Upper lobe of left lung (tissue), 6 donors: ENCODE data around the gene CAMK2B. TPM values are rescaled to one million over a fixed set of nuclear protein-coding genes. Genes with fewer than 3 reads are reported as not detected.

ENCODE experiments used
- ATAC-seq, 2 donors: fragments of 200-7000 bp; cut with Tn5 transposase; one replicate each; pipeline ENCODE4 v1.9.1; 2022; ENCODE audit warnings: mild to moderate bottlenecking in 2 of 2, moderate library complexity in 2 of 2; ENCODE audit not compliant: low FRiP score in 2 of 2
- DNase-seq, 2 donors: peaks; one replicate each; pipeline ENCODE4 v3.0.0-alpha.2; 2019 to 2020
- H3K27ac ChIP-seq, 4 donors: fragments of 200-600 bp; sonication (generic); one replicate each; pipeline ENCODE4 v1.5.1; 2016 to 2019
- H3K27me3 ChIP-seq, 4 donors: fragments of 200-600 bp; sonication (generic); one replicate each; pipeline ENCODE4 v1.5.1; 2017 to 2019
- H3K36me3 ChIP-seq, 4 donors: fragments of 200-600 bp; sonication (generic); one replicate each; pipeline ENCODE4 v1.5.1; 2016 to 2019
- H3K4me1 ChIP-seq, 4 donors: fragments of 200-600 bp; sonication (generic); one replicate each; pipeline ENCODE4 v1.5.1; 2018 to 2019
- H3K4me3 ChIP-seq, 4 donors: fragments of 200-600 bp; sonication (generic); one replicate each; pipeline ENCODE4 v1.5.1; 2017 to 2019; ENCODE audit warnings: mild to moderate bottlenecking in 2 of 4, moderate library complexity in 1 of 4
- H3K9me3 ChIP-seq, 4 donors: fragments of 200-600 bp; sonication (generic); one replicate each; pipeline ENCODE4 v1.5.1; 2018 to 2019
- EP300 ChIP-seq, 4 donors: sonication (generic); formaldehyde crosslinking; IDR thresholded peaks; one replicate each; pipeline ENCODE4 v1.5.1; 2017; ENCODE audit warnings: antibody characterized with exemption in 4 of 4, control low read depth in 2 of 4
- POLR2A ChIP-seq, 4 donors: fragments of 450-650 bp; IDR thresholded peaks; one replicate each; pipeline ENCODE4 v1.5.1; 2016 to 2017; ENCODE audit warnings: antibody characterized with exemption in 4 of 4, mild to moderate bottlenecking in 2 of 4
- POLR2AphosphoS5 ChIP-seq, 2 donors: sonication (generic); formaldehyde crosslinking; IDR thresholded peaks; one replicate each; pipeline ENCODE4 v1.5.1; 2017; ENCODE audit warnings: antibody characterized with exemption in 2 of 2
- WGBS, 2 donors: methylation state at CpG; one replicate each; pipeline ENCODE4 v1.1.5; 2017 to 2018; 5-methylcytosine and 5-hydroxymethylcytosine counted together
- total RNA-seq, 6 donors: library from RNA; depleted of rRNA in 4 of 6; stranded (reverse); fragments of >200 nt in 4 of 6; gene quantifications; one replicate each; pipeline versions ENCODE4 v1.1.0 to v1.2.1, GENCODE V29; 2016 to 2021
- TF ChIP-seq, protein P1 (sequence below), 6 experiments: fragments of 450-650 bp in 4 of 6; fragments of 200-600 bp in 2 of 6; sonication (generic) in 2 of 6; IDR thresholded peaks; one replicate each; pipeline ENCODE4 v1.5.1; 2016 to 2019; ENCODE audit warnings: antibody characterized with exemption in 6 of 6
- donor health status: DM: no; HTN: no; CAD: no; lungs with moderate emphysema.
- donor health status: DM: no; HTN: yes; CAD: no; lungs with severe emphysema.

Gene CAMK2B
- total RNA-seq, 6 donors from 2014 or later = 0.09 to 1.8 (median 0.27) TPM; not detected in 3

- no peak for ATAC-seq
- Histone ChIP-seq H3K36me3 (peaks cover 34 to 62% (median 53%) of the 10 kb centered on the region in 4 donors), H3K9me3 (no peaks in the 10 kb centered on the region), H3K27me3 (no peaks in the 10 kb centered on the region), H3K4me1 (no peaks in the 10 kb centered on the region), H3K4me3 (no peak overlapping the region), H3K27ac (no peak overlapping the region)
- WGBS, 2 donors = 80 to 100% methylated on average over 1 to 3 of the region's 3 CpGs
- no peak for TF ChIP-seq POLR2AphosphoS5 (IDR thresholded peaks at IDR 0.05)
- TF ChIP-seq, protein P1, sequence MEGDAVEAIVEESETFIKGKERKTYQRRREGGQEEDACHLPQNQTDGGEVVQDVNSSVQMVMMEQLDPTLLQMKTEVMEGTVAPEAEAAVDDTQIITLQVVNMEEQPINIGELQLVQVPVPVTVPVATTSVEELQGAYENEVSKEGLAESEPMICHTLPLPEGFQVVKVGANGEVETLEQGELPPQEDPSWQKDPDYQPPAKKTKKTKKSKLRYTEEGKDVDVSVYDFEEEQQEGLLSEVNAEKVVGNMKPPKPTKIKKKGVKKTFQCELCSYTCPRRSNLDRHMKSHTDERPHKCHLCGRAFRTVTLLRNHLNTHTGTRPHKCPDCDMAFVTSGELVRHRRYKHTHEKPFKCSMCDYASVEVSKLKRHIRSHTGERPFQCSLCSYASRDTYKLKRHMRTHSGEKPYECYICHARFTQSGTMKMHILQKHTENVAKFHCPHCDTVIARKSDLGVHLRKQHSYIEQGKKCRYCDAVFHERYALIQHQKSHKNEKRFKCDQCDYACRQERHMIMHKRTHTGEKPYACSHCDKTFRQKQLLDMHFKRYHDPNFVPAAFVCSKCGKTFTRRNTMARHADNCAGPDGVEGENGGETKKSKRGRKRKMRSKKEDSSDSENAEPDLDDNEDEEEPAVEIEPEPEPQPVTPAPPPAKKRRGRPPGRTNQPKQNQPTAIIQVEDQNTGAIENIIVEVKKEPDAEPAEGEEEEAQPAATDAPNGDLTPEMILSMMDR (IDR thresholded peaks at IDR 0.05) = no peak
- TF ChIP-seq POLR2A (IDR thresholded peaks at IDR 0.05) = no peak
- no peak for TF ChIP-seq EP300 (IDR thresholded peaks at IDR 0.05)
- DNase-seq = peak in 1 of 2 donors; percentile 42
Observed at GRCh38 chr7:44213206-44213876, 112.1 kb downstream of the CAMK2B start.

DNA sequence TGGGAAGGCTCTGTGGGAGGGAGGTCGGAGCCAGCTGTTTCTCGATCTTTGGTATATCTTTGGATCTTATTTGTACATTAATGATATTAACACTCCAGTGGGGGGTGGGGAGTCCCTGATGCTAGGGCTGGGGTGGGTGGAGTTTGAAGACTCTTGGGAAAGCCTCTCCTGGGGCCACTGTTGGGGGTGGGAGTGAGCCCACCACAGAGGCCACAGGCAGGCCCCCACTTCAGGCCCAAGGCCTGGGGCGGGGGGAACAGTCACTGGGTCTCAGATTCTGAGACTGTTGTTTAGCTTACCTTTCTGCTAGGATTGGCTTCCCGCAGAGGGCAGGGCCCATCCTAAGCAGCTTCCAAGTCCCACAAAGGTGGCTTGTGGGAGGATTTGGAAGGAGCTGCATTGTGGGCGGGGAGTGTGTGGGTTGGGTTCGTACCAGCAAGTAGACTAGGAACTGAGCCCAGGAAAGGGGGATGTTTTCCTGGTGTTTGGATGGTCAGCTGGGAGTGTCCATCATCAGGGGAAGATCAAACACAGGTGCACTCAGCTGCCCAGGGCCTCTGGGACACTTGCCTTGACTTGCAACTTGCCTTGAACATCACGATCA, 112.7 kb downstream of the CAMK2B start:
- Histone ChIP-seq H3K4me1 (no peaks in the 10 kb centered on the region), H3K27me3 (no peaks in the 10 kb centered on the region), H3K27ac (no peak overlapping the region), H3K9me3 (no peaks in the 10 kb centered on the region), H3K4me3 (no peak overlapping the region), H3K36me3 (peaks cover 40 to 69% (median 60%) of the 10 kb centered on the region in 4 donors)
- 94 to 96% methylated on average over 6 to 7 of the region's 7 CpGs for WGBS, 2 donors
- no peak for DNase-seq
- no peak for ATAC-seq
- TF ChIP-seq, protein P1 (IDR thresholded peaks at IDR 0.05) = no peak
- no peak for TF ChIP-seq POLR2AphosphoS5 (IDR thresholded peaks at IDR 0.05)
- TF ChIP-seq EP300 (IDR thresholded peaks at IDR 0.05) = no peak
- no peak for TF ChIP-seq POLR2A (IDR thresholded peaks at IDR 0.05)

DNA sequence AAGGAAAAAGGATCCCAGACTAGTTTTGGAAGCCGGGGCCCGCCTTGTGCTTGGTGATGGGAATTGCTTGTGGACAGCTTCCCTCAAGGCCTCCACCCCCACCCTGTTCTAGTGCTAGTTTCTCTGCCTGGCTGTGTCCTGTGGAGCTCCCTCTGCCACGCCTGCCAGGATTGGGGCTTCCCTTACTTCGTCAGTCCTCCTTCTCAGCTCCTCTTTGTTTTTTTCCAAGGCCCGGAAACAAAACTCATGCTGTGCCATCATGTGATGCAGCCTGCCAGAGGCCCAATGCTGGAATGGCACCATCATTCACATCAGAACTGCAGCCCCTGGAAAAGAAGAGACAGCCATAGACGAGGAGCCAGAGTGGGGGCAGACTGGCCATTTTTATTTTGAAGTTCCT, 113.4 kb downstream of the CAMK2B start:
- H3K36me3 ChIP-seq = peaks cover 47 to 76% (median 66%) of the 10 kb centered on the region in 4 donors
- 93% methylated on average over 6 of the region's 6 CpGs for WGBS, 2 donors
- no peaks in the 10 kb centered on the region for H3K9me3 ChIP-seq
- no peak for DNase-seq
- no peaks in the 10 kb centered on the region for H3K4me1 ChIP-seq
- TF ChIP-seq POLR2A (IDR thresholded peaks at IDR 0.05) (no peak), EP300 (IDR thresholded peaks at IDR 0.05) (no peak), POLR2AphosphoS5 (IDR thresholded peaks at IDR 0.05) (no peak)
- TF ChIP-seq, protein P1 (IDR thresholded peaks at IDR 0.05) = no peak
- no peak for ATAC-seq
- H3K4me3 ChIP-seq = no peak overlapping the region
- no peak overlapping the region for H3K27ac ChIP-seq
- no peaks in the 10 kb centered on the region for H3K27me3 ChIP-seq

DNA sequence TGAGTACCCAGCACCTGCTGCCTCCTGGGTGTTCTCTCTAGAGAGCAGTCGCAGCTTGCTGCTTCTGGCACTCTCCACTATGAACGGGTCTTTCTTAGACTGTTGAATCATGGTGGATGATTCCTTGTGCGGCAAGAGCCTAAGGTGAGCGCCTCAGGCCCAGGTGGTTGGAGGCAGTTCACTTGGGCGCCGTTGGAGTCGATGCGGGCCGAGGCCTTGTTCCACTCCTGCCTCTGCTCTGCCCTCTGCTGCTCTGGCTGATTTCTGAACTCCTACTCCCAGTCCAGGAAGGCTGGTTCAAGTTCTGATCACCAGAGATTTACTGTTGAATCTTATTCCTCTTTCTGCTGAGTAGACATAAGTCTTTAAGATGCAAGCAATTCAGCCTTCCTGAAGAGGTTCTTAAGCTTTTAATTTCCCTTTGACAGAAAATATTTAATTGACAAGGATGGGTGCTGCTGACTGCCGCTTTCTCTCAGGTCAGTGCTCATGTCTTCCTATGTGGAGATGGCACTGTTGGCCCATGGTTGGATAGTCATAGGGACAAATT, 114.2 kb downstream of the CAMK2B start:
- peaks cover 53 to 84% (median 74%) of the 10 kb centered on the region in 4 donors for H3K36me3 ChIP-seq
- H3K27ac ChIP-seq = no peak overlapping the region
- H3K4me3 ChIP-seq = no peak overlapping the region
- WGBS, 2 donors = 95 to 100% methylated on average over 2 to 10 of the region's 10 CpGs
- ATAC-seq (no peak), DNase-seq (peak in 1 of 2 donors; percentile 37)
- H3K4me1 ChIP-seq = no peaks in the 10 kb centered on the region
- TF ChIP-seq POLR2AphosphoS5 (IDR thresholded peaks at IDR 0.05) (no peak), EP300 (IDR thresholded peaks at IDR 0.05) (no peak), POLR2A (IDR thresholded peaks at IDR 0.05) (no peak)
- TF ChIP-seq, protein P1 (IDR thresholded peaks at IDR 0.05) = no peak
- no peaks in the 10 kb centered on the region for H3K9me3 ChIP-seq
- no peaks in the 10 kb centered on the region for H3K27me3 ChIP-seq
